IPS-18a (cell line): ENCODE results near the gene FOXP1.

Experiments used
- H3K27ac ChIP-seq: one replicate; pipeline ENCODE4 v1.5.1; 2013; ENCODE audit warnings: low read length
- H3K27me3 ChIP-seq: one replicate; pipeline ENCODE4 v1.6.1; 2013; ENCODE audit warnings: mild to moderate bottlenecking, low read length; ENCODE audit not compliant: control insufficient read depth, insufficient read depth
- H3K36me3 ChIP-seq: one replicate; pipeline ENCODE4 v1.6.1; 2013; ENCODE audit warnings: low read depth, low read length; ENCODE audit not compliant: control insufficient read depth
- H3K4me1 ChIP-seq: one replicate; pipeline ENCODE4 v1.6.1; 2013; ENCODE audit warnings: low read depth, low read length; ENCODE audit not compliant: control insufficient read depth
- H3K4me3 ChIP-seq: one replicate; pipeline ENCODE4 v1.5.1; 2013; ENCODE audit warnings: low read length
- H3K9ac ChIP-seq: one replicate; pipeline ENCODE4 v1.6.1; 2013; ENCODE audit warnings: mild to moderate bottlenecking, low read length, moderate library complexity
- H3K9me3 ChIP-seq: one replicate; pipeline ENCODE4 v1.6.1; 2013; ENCODE audit warnings: low read depth, low read length; ENCODE audit not compliant: control insufficient read depth

FOXP1 gene

GRCh38 chr3:71066356-71066755, 517.2 kb downstream of the FOXP1 start:
- Histone ChIP-seq H3K9me3 (no peaks in the 10 kb centered on the region), H3K9ac (no peak overlapping the region), H3K27ac (no peak overlapping the region), H3K4me3 (peak overlapping the region; percentile 70), H3K36me3 (no peaks in the 10 kb centered on the region), H3K4me1 (peaks cover 61% of the 10 kb centered on the region), H3K27me3 (peaks cover 36% of the 10 kb centered on the region)

GRCh38 chr3:71065764-71066013, 517.8 kb downstream of the FOXP1 start:
- H3K4me3 ChIP-seq = peak overlapping the region; percentile 70
- H3K4me1 ChIP-seq = peaks cover 67% of the 10 kb centered on the region
- peaks cover 36% of the 10 kb centered on the region for H3K27me3 ChIP-seq
- H3K36me3 ChIP-seq = no peaks in the 10 kb centered on the region
- H3K9ac ChIP-seq = peak overlapping the region; percentile 66
- no peak overlapping the region for H3K27ac ChIP-seq
- no peaks in the 10 kb centered on the region for H3K9me3 ChIP-seq

- no peak overlapping the region for H3K27ac ChIP-seq
- no peaks in the 10 kb centered on the region for H3K9me3 ChIP-seq
- no peaks in the 10 kb centered on the region for H3K36me3 ChIP-seq
- peaks cover 36% of the 10 kb centered on the region for H3K27me3 ChIP-seq
- H3K4me1 ChIP-seq = peaks cover 69% of the 10 kb centered on the region
- peak overlapping the region; percentile 66 for H3K9ac ChIP-seq
- H3K4me3 ChIP-seq = peak overlapping the region; percentile 70
These were observed 518.4 kb downstream of the FOXP1 start for GRCh38 chr3:71064956-71065763.

DNA sequence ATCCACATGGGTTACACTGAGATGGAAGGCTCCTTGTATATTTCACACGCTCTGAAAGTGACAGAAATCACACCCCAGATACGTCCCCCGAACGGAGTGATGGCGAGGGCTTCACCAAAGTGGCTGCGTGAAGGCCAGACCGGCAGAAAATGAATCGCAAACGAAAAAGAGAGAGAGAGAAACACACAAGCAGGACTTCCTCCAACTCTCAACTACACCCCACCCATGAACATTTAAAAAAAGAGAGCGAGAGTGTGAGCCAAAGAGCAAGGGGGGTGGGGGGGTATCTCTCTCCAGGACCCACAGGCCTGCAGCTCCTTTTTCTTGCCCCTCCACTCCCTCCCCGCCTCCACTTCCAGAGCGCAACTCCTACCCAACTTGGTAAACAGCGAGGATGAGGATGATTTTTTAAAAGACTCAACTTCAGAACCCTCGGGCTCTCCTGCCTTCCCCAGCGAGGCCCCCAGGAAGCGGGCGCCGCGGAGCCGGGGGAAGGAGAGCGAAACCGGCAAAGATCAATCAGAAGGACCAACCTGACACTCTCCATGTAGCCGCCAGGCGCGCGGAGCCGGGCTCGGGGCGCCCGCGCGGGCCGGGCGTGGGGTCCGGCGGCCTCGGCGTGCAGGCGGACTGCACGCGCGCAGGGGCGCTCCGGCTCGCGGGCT, 519.1 kb downstream of the FOXP1 start:
- Histone ChIP-seq H3K27ac (no peak overlapping the region), H3K9me3 (no peaks in the 10 kb centered on the region), H3K27me3 (peaks cover 36% of the 10 kb centered on the region), H3K9ac (no peak overlapping the region), H3K4me3 (peak overlapping the region; percentile 79), H3K4me1 (peaks cover 71% of the 10 kb centered on the region), H3K36me3 (no peaks in the 10 kb centered on the region)

GRCh38 chr3:71063773-71064290, 519.7 kb downstream of the FOXP1 start:
- Histone ChIP-seq H3K9me3 (no peaks in the 10 kb centered on the region), H3K4me1 (peaks cover 77% of the 10 kb centered on the region), H3K4me3 (peak overlapping the region; percentile 79), H3K36me3 (no peaks in the 10 kb centered on the region), H3K27me3 (peaks cover 36% of the 10 kb centered on the region), H3K27ac (no peak overlapping the region), H3K9ac (no peak overlapping the region)

DNA sequence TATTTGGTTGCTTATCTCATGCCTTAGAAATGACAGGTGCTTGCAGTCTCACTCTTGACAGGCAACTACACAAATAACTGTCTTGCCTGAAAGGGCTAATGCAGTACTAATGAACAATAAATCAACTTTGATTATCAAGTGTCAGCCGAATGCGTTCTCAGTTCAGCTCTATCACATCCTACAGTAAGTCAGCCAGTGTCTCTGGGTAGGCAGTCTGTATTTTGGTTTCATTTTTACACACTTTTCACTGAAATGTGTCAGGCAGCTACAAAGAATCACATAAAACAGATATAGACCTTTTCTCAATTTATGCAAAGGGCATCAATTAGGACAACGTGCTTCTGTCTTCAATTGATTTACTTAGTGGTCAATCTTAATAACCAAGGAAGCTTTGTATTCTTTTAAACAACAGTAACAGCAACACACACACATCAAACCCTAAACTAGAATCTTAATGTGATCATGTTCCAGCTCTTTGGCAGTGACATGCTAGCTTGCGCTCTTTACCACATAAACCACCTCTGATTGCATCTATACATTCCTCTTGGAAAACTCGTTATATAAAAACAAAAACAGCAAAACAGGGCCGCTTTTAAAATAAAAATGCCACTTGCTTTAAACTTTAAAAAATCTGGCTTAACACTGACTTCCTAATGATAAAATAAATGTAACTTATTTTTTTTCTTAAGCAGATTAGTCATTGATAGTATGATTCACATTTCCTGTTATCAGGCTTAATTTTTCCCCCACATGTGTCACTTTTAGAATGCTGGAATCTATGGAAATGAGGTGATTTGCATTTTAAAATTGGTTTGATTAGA, 520.4 kb downstream of the FOXP1 start:
- Histone ChIP-seq H3K27ac (no peak overlapping the region), H3K9ac (no peak overlapping the region), H3K9me3 (no peaks in the 10 kb centered on the region), H3K4me3 (peak overlapping the region; percentile 79), H3K36me3 (no peaks in the 10 kb centered on the region), H3K27me3 (peaks cover 36% of the 10 kb centered on the region), H3K4me1 (peaks cover 81% of the 10 kb centered on the region)

- no peak overlapping the region for H3K4me3 ChIP-seq
- H3K9ac ChIP-seq = no peak overlapping the region
- no peak overlapping the region for H3K27ac ChIP-seq
- no peaks in the 10 kb centered on the region for H3K9me3 ChIP-seq
- no peaks in the 10 kb centered on the region for H3K36me3 ChIP-seq
- peaks cover 85% of the 10 kb centered on the region for H3K4me1 ChIP-seq
- peaks cover 36% of the 10 kb centered on the region for H3K27me3 ChIP-seq
These were observed 521.2 kb downstream of the FOXP1 start for GRCh38 chr3:71062037-71062932.

- Histone ChIP-seq H3K4me1 (peaks cover 84% of the 10 kb centered on the region), H3K27me3 (peaks cover 33% of the 10 kb centered on the region), H3K4me3 (no peak overlapping the region)
These were observed 521.9 kb downstream of the FOXP1 start for GRCh38 chr3:71061581-71061980.

GRCh38 chr3:71061037-71061436, 522.5 kb downstream of the FOXP1 start:
- Histone ChIP-seq H3K4me3 (no peak overlapping the region), H3K36me3 (no peaks in the 10 kb centered on the region), H3K9me3 (no peaks in the 10 kb centered on the region), H3K4me1 (peaks cover 84% of the 10 kb centered on the region), H3K27ac (no peak overlapping the region), H3K27me3 (peaks cover 27% of the 10 kb centered on the region), H3K9ac (no peak overlapping the region)

More at GRCh38 chr3:71061581-71061980, 521.9 kb downstream of the FOXP1 start:
- H3K27ac ChIP-seq = no peak overlapping the region
- H3K9ac ChIP-seq = no peak overlapping the region
- no peaks in the 10 kb centered on the region for H3K36me3 ChIP-seq
- no peaks in the 10 kb centered on the region for H3K9me3 ChIP-seq

GRCh38 chr3:71060536-71060935, 523.0 kb downstream of the FOXP1 start:
- Histone ChIP-seq H3K27me3 (peaks cover 22% of the 10 kb centered on the region), H3K4me3 (no peak overlapping the region), H3K36me3 (no peaks in the 10 kb centered on the region), H3K4me1 (peaks cover 84% of the 10 kb centered on the region), H3K9ac (no peak overlapping the region), H3K9me3 (no peaks in the 10 kb centered on the region), H3K27ac (no peak overlapping the region)

GRCh38 chr3:71057526-71057894, 526.0 kb downstream of the FOXP1 start:
- Histone ChIP-seq H3K4me3 (no peak overlapping the region), H3K36me3 (no peaks in the 10 kb centered on the region), H3K9ac (no peak overlapping the region), H3K27ac (no peak overlapping the region), H3K27me3 (peaks cover 2% of the 10 kb centered on the region), H3K4me1 (peaks cover 95% of the 10 kb centered on the region), H3K9me3 (no peaks in the 10 kb centered on the region)
